GM21381 (cell line): ENCODE data around the gene RASAL2.
A peak's percentile ranks its signal among the peaks of the same experiment; 100 is the strongest.

Experiments
- ATAC-seq: cut with Tn5 transposase; IDR thresholded peaks from one replicate; pipeline ENCODE4 v1.9.1; 2021; ENCODE audit warnings: mild to moderate bottlenecking, moderate library complexity; ENCODE audit not compliant: unreplicated experiment

The RASAL2 gene

DNA sequence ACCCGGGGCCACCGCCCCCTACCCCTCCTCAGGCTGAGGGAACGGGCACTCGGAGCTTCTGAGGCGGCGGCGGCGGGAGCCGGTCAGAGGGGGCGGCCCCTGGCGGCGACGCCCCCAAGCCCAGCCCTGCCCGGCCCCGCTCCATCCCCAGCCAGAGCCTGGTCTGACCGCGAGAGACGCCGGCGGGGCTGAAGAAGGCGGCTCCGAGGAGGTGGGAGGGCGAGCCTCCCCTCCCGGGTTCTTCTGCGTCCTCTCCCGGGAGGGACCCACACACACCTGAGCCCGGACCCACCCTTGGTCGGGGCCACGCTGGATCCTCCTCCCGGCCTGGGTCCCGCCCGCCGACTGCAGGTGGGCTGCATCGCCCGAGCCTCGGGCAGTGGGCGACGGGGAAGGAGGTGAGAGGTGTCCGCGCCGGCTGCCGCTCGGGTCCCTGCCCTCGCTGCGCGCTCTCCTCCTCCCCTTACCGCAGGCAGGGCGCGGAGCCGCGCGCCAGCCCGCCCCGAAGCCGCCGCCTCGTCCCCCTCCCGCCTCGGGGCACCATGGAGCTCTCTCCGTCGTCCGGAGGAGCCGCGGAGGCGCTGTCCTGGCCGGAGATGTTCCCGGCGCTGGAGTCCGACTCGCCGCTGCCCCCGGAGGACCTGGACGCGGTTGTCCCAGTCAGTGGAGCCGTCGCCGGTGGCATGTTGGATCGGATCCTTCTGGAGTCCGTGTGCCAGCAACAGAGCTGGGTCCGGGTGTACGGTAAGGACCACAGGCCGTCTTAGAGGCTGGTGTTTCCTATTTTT, at the start of gene RASAL2:
RASAL2 (plus strand) TSS at position 154 of the 788 bp plus-strand sequence; CDS start at position 543, 389 bp downstream.
- peak; percentile 38 for ATAC-seq

DNA sequence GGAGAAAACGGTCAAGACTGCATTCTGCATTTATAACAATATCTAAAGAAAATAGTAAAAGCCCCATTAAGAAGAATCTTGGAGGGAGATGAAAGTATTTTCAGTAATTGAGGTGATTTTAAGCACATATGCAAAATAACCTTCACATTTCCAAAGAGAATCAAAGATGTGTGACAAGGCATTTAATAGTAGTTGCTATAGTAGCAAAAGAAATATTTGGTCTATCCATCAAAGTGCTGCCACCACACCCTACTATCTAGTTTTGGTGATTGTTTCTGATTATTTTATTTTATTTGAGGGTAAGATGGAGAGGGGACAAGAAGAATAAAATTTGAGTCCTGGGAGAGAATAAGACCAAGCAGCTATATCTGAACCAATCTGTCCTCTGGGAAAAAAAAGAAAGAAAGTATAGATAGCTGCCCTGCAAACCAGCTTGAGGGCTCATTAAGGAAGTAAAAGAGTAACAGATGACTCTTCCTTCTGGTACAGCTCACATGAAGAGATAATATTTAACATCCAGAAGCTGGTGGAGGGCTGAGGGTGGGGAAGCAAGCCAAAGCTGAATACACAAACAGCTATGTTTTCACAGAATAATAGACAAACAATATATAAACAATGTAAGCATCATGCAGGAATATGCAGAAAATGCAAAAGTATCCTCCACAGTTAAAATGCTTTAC, 47.2 kb upstream of the RASAL2 start:
- no peak for ATAC-seq

DNA sequence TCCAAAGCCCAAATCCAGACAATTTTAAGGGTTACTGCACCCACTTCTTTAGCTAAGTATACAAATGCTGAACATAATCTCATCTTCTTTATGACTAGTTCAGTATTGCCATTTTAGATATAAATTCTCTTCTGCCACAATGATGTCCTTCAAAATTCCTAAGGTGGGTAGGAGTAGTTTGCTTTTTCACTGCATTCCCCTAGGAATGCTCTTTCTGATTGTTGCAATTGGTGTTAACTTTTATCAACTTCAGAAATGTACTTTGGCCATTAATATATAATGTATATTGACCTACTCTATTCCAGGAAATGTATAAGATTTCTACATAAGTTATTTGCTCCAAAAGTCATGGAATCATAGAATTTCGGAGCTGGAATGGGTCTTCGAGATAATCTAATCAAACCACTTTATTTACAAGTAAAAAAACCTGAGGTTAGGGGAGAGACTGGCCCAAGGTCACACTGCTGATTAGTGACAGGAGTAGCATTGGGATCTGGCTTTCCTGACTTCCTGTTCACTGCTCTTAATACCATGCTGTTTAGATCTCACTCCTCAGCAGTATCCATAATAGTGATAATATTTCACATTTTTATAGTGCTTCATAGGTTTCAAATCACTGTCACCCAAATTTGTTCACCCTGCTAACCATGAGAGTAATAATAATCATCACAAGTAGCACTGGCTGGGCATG, 46.4 kb upstream of the RASAL2 start:
- ATAC-seq: no peak

DNA sequence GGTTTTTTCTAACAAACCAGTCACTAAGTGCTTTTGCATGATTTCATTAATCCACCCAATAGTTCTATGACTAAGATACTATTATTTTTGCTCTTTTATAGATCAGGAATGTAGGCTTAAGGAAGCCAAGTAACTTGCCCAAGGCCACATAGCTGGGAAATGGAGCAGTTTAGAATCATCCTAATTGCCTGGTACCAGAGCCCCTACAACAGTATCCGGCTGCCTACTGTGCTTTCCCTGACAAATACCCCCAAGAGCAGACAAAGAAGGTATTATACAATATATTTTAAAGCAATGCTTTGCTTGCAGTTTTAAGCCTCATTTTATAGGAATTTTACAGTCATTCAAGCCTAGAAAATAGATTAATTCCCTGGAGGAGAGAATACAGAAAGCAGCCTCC, 45.5 kb upstream of the RASAL2 start:
- ATAC-seq: no peak

DNA sequence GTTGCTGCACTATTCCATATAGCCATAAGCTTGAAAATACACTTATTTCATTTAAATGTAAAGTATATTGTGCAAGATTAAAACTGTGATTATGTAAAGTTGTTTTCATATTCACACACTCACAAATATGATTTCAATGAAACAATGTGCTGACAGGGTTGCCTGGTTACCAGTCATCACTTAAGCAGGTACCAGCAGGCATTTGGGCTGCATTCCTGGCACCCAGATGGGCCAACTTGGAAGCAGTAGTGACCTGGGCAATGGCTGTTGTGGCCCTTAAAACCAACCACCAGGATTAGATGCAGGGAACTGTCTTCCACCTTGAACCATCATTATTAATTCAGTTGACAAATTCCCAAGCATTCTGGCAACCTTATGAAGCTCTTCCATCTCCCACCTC, 45.0 kb upstream of the RASAL2 start:
- no peak for ATAC-seq

DNA sequence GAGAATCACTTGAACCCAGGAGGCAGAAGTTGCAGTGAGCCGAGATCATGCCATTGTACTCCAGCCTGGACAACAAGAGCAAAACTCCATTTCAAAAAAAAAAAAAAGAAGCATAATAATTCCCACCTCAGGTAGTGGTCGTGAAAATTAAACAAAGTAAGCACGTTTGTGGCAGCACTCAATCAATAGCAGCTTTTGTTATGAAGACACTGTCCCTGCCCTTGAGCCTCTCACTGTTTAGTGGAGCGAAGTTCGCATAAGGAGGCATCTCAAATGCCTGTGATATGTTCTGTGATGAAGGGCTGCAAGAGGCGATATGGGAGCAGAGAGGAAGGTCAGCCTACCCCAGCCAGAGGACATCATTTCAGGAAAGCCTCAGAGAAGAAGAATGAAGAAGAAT, 43.8 kb upstream of the RASAL2 start:
- ATAC-seq: no peak

DNA sequence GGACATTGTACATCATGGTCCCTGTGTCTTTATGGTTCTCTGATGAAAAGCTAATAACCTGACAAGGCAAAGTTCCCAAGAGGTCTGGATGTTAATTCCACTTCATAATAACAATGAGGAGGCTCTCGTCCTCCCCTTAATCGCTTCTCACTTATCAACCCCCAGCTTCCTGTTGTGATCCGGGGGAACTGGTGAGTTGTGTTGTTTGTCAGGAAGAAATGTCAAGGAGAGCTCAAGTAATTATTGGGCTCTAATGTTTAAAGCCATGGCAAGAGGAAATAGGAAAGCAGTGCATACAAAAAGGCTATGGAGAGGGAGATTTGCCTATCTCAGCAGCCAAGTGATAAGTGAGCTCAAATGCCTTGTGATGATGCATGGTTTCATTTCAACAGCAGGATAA, 42.8 kb upstream of the RASAL2 start:
- no peak for ATAC-seq

DNA sequence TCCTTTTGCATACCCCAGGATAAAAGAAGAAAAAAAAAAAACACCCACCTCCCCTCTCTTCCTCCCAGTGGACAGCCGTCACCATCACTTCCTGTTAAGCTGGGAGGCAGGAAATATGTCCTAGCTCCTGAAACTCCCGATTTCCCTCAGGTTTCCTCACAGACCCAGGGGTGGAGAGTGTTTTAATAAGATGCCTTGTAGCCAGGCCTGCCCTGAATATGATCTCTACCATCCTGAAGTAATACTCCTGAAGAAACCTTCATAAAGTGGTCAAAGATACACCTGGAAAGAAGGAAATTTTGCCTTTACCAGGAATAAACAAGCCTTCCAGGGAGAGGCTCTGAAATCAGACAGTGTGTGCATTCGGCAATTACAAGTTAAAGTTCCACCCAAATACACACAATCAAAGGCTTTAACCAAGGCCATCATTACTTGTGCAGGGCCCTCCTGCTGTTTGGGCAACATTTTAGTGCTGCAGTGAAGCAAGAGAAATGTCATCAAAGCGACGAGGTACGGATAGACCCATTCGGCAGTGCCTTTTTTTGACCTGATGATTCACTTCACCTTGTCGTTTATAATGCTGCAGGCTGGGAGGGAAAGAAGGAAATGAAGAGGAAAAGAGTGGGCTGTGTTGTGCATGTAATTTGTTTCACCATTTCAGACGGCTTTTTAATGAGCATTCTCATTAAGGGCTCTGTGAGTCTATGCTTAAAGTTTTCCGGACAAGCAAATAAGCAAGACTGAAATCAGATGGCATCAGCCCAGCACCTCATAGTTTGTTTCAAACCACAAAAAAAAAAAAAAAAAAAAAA, 41.0 kb upstream of the RASAL2 start:
- no peak for ATAC-seq

DNA sequence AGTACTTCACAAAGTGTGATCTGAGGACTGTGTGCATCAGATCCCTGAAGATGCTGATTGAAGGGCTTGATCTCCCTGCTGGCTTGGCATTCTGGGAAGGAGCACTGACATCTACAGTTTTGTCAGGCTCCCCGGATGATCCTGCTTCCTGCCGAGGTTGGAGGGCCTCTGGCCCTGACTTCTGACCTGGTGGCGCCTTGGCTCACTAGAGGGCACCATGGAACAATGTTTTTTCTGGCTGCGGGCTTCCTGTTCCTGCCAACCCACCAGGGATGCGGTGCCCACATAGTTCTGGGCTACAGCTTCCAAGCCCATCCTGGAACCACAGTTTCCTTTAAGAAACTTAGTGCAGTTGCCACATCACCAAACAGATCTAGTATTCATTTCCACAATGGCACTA, 38.8 kb upstream of the RASAL2 start:
- ATAC-seq: no peak

DNA sequence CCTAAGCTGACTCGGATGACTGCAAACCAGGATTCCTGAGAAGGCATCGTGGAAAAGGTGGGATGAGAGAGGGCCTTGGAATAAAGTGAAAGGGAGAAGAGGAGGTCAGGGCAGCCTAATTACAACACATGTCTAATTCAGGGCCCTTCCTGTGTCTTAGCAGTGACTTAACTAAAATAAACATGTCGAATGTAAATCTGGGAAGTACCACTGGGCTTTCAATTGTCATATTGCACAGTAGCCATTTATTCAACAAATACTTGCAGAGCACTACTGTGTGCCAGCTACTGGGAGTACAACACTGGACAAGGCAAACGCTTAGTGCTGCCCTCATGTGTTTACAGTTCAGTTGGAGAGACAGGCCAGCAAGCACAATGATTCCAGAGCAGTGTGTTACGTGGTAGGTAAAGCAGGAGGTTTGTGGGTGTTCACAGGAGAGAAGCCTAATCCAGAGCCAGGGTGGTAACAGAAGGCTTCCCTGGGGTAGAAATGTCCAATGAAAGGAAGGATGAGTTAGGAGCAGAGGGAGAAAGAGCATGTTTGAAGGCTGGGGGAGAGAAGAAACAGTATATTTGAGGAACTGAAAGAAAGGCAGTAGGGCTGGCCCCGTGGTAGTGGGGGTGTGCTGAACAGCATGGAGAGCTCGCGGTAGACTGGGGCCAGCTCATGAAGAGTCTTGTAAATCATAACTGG, 38.0 kb upstream of the RASAL2 start:
- ATAC-seq: peak; percentile 82

DNA sequence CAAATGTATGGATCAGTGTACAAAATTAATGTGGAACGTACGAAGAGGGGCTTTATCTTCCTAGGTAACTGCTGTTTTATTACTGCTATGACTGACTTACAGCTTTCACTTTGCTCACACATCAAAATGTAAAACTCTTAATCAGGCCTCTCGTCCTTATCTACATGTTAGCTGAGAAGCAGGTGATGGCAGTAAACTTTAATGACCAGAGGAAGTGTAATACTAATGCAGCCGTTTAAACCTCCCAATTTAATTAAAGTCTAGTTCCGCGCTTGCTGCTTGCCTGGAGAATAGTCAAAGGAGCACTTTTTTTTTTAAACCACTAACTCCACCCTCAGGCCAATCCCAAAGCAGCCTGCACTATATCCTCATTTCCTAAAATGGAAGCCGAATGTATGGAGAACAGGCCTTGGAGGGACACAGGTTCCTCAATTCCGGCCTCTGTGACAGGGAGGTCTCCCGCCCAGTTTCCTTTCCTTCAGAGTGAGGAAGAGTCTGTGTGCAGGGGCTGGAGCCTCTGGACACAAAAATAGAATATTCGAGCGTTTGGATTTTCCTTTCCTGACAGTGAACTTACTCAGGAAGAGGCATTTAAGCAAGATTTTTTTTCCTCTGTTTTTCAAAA, 36.7 kb upstream of the RASAL2 start:
- no peak for ATAC-seq

DNA sequence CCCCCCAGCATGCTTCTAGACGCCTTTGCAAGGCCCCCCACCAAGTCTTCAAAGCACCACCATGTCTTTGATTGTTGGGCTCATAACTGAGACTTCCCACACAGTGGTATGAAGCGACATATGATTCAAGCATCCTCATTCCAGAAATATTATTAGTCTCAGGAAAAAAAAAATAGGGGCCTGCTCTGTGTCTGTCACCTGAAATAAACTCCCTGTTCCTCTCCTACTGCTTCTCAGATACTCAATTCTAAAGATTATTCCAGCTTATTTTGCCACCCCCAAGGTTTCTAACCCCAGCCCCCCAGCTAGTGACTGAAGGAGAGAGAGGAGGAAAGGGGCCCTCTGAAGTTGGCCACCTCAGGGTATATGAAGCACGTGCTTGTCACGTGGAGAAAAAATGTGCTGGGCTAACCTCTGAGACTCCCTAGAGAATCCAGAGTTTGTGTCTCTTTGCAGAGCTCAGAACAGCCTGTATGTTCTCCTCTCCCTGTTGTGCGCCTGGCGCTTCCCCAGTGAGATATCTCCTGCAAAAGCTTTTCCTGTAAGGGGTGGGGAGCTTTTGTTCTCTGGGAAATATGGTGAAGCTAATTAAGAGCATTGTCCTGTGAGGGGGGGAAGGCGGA, 35.9 kb upstream of the RASAL2 start:
- ATAC-seq: no peak

DNA sequence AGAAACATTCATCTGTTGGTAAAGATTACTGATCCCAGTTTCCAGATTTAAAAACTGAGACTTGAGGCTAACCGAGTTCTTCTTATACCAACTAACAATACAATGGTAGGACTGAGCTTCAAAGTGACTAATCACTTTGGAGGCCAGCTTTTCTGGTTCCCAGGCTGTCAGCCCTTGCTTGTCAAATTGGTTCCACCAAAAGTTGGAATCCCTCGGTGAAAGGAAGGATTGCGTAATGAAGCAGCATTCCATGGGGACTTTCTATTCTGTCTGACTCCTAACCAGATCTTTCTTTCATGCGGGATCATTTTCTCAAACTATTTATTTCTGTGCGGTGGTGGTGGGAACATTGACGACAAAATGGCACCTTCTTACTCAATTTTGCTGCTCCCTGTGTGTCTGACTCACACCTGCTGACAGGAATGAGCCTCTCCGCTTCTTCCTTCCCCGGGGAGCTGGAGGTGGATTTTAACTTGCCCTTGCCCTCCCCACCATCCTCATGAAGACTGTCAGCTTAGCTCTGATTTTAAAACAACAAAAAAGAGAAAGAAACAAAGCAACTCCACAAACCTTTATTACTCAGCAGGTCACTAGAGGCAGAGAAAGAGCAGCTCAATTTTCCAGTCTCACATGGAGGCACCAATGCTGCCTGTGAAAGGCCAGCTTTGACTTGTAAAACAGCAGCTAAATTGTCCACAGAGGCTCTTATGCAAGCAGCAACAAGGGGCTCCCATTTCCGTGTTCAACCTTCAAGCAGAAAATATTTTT, 32.9 kb upstream of the RASAL2 start:
- no peak for ATAC-seq

DNA sequence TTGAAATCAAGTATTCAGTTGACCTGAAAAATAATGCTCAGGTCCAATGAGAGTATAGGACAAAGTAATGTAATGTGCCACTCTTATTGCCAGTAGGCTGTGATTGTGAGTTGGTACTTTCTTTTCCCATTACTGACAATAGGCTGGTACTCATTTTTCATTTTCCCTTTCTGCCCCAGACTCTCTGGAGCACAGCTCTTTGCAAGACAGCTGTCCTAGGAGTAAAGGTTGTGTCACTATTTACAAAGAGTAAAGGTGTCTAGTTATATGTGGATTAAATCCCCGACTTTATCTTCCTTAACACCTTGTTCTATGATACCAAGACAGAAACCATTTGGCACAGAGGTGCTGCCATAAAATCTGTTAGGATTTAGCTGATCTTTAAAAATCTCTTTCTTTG, 32.3 kb upstream of the RASAL2 start:
- no peak for ATAC-seq

DNA sequence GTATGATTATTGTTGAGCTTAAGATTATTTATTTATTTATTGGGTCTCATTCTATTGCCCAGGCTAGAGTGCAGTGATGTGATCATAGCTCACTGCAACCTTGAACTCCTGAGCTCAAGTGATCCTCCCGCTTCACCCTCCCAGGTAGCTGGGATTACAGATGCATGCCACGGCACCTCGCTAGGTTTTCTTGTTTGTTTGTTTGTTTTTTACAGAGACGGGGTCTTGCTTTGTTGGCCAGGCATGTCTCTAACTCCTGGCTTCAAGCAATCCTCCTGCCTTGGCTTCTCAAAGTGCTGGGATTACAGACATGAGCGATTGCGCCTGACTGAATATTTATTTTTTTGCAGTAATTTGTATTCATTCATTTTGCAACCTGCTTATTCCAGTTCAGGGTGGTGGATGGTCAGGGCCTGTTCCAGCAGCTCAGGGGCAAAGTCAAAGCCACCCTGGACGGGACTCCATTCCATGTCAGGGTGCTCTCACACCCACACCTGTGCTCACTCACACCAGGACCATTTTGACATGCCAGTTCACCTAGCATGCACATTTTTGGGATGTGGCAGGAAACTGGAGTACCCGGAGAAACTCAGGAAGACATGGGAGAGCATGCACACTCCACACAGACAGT, 29.6 kb upstream of the RASAL2 start:
- ATAC-seq: no peak

DNA sequence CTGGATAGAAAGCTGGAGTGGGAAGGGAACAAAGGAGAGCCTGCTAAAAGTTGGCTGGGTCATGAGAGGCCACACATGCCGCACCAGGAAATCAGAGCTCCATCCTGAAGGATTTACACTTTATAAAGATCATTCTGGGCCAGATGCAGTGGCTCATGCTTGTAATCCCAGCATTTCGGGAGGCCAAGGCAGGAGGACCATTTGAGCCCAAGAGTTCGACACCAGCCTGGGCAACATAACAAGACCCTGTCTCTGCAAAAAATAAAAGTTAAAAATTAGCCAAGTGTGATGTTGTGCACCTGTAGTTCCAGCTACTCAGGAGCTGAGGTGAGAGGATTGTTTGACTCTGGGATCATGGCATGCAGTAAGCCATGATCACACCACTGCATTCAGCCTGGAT, 28.7 kb upstream of the RASAL2 start:
- ATAC-seq: no peak

DNA sequence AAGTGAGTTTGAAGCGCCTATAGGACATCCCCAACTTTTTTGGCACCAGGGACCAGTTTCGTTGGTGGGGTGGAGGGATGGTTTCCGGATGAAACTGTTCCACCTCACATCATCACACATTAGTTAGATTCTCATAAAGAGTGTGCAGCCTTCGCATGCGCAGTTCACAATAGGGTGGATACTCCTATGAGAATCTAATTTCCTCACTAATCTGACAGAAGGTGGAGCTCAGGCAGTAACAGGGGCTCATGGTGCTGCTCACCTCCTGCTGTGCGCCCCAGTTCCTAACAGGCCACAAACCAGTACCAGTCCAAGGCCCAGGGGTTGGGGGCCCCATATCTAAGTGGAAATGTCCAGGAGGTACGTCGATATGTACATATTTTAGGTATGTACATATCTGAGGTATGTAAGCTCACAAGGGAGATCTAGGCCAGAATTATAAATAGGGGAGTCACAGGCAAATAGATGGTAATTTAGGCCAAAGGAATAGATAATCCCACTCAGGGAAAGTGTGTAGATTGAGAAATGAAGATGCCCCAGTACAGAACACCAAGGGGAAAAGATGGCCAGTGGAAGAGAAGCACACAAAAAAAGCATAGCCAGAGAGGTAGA, 27.5 kb upstream of the RASAL2 start:
- ATAC-seq: peak; percentile 3
